ENCODE results near the gene TMEM108.
A peak's percentile ranks its signal among the peaks of the same experiment; 100 is the strongest.

The TMEM108 gene

DNA sequence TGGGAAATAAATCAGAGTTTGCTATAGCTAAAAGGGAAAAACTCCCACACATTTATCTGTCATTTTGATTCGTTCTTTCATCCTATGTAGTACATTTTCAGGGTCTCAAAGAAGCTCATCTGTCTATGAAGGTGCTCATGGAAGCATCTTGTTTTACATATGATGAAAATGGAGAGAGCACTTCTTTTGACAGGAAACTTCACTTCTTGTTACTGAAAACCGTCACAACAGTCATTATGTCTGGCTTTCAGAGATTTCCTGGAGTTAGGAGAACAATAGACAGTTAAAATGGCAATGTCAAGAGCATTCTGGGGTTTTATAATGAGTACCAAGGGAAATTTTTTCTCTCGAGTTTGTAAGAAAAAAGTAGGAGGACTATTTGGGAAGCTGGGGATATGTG, 83.3 kb downstream of the TMEM108 start:
- no peak for DNase-seq

GRCh38 chr3:133123636-133124035, 85.4 kb downstream of the TMEM108 start:
- DNase-seq: peak; percentile 5

GRCh38 chr3:133124511-133124910, 86.3 kb downstream of the TMEM108 start:
- peak; percentile 77 for DNase-seq

- DNase-seq: no peak
These were observed 87.0 kb downstream of the TMEM108 start for GRCh38 chr3:133125171-133125570.

GRCh38 chr3:133125802-133126201, 87.6 kb downstream of the TMEM108 start:
- no peak for DNase-seq

- peak; percentile 17 for DNase-seq
These were observed 89.2 kb downstream of the TMEM108 start for GRCh38 chr3:133127381-133127780.

- no peak for DNase-seq
These were observed 92.0 kb downstream of the TMEM108 start for GRCh38 chr3:133130168-133130567.

DNA sequence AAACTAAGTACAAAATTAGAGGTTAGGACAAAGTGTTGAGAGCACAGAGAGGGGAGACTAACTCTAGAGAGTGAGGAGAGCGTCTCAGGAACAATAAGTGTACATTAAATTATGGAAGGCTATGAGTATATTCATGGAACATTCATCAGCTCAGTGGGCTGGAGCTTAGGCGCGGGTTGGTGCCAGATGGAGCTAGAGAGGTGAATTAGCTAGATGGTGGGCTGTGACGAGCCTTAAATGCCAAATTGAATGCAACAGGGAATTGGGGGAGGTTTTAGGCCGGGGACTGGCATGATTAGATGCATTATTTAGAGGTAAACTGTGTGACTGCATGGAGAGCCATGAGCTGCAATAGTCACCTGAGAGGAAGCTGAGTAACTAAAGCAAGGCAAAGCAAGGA, 97.1 kb downstream of the TMEM108 start:
- no peak for DNase-seq

GRCh38 chr3:133136114-133137041, 98.2 kb downstream of the TMEM108 start:
- DNase-seq: no peak

DNA sequence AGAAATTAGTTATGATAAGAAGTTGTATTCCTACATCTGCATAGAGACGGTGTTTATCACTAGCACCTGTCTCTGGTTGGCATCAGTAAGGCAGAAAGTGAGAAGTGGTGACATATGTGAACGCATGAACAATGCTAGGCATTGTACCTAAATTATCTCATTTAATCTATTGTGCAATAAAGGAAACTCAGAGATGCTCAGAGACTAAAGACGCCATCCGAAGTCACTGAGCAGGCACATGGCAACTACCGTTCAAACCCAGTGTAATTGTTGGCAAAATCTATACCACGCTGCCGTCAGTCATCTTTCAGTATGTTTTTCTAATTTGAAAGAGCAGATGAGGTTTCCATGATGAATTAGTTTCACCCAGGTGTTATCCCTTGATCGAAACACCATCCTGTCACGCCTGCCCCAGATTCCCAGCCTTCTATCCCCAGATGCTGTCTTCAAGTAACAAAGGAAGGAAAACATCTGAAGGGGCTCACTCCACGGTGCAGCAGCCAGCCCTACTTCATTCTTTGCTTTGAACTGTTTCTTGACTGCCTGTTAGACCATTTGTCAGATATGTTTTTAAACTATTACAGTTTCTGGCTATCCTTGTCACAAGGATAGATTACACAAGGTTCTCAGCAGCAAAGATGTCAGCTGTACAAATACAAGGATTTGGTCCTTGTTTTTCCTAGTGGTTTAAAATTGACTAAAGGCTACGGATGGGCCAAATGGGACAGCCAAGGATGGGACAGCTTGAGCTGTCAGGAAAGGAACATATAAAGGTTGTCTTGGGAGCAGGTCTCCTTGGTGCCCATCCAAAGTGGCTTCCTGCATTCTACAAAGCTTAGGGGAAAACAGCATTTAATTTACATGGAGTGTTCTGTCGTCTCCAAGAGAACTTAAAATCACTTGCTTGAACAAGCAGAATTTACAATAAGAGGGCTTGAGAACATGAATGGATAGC, 99.1 kb downstream of the TMEM108 start:
- no peak for DNase-seq

DNA sequence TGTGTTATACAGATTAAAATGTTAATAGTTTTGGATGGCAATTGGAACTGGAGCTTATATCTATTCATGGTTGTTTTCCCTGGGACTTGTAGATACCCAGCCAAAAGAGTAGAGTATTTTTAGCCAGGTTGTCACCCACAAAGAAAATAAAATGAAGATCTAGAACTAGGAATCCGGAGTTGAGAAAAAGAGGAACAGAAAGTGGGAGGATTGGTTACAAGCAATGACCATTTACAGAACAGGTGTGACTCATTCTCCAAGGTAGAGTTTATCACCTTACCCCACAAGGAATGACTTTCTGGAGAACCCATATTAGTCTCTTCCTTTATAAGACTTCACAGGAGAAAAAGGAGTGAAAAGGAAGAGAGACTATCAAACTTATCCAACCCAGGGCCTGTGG, 99.8 kb downstream of the TMEM108 start:
- DNase-seq: no peak

- no peak for DNase-seq
These were observed 113.9 kb downstream of the TMEM108 start for GRCh38 chr3:133152056-133152455.

- DNase-seq: no peak
These were observed 114.6 kb downstream of the TMEM108 start for GRCh38 chr3:133152681-133153220.

DNA sequence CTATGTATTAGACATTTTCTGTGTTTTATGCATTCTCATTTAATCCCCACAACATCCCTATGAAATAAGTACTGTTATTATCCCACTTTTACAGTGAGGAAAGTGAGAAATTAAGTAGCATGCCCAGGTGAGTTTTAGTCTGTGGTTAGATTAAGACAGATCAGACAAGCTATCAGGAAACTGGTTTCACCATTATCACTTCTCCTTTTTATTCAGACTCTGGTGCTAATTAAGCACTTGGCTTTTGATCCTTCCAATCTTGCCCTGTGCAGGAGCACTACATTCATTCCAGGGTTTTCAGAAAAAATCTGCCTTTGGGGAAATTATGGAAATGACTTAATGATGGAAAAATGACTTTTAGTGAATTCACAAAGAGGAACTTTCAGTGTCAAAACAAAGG, 115.2 kb downstream of the TMEM108 start:
- DNase-seq: no peak

DNA sequence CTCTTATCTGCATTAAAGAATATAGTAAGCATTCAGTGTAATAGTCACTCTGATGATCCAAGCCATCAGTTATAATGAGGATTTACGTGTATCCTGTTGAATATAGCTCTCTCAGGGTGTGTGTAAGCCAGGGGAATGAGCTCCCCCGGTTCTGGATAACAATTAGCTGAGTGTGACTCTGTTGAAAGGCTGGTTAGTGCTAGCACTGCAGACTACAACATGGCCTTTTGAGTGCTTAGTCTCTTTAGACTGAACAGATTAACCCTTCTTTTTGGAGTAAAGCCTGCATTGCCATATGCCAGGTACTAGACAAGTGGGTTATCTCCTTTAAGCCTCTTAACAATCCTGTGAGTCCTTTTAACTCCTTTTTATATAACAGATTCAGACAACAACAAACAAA, 119.5 kb downstream of the TMEM108 start:
- no peak for DNase-seq

GRCh38 chr3:133158686-133159085, 120.5 kb downstream of the TMEM108 start:
- DNase-seq: no peak

GRCh38 chr3:133159498-133160475, 121.6 kb downstream of the TMEM108 start:
- DNase-seq: peak; percentile 7

GRCh38 chr3:133161656-133162055, 123.5 kb downstream of the TMEM108 start:
- DNase-seq: no peak

GRCh38 chr3:133162265-133162664, 124.1 kb downstream of the TMEM108 start:
- DNase-seq: no peak

DNA sequence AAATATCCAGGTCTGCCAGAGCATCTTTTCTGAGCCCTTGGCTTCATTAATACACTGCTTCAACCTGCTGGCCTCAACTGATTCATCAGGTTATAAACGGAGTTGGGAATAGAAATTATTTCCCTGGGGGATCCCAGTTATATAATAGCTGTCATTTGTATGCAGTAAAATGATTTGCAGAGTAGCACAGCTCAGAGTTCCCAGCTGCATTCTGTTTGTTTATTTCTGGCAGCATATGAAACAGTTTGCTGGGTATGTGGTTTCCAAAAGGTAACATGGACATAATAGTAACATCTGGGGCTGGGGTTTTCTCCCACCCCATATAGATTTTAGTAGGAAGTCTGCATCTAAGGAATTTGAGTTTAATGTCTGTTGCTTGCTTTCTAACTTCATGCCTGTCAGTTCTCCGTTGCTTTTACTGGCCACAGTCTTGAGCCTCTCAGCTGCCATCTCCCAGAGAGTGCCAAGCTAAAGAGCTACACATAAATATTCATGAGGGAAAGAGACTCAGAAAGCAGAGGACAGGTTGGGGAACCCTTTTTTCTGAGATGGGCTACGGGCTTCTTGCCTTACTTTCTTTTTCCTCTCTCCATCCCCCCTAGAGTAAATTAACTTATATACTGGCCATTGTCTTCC, 124.6 kb downstream of the TMEM108 start:
- no peak for DNase-seq

GRCh38 chr3:133167340-133168024, 129.3 kb downstream of the TMEM108 start:
- DNase-seq: no peak
